GM23248 (cell line): ENCODE results near the gene GPRIN1. TPM values are rescaled to one million over a fixed set of nuclear protein-coding genes. Genes with fewer than 3 reads are reported as not detected.
A peak's percentile ranks its signal among the peaks of the same experiment; 100 is the strongest.

Source experiments
- DNase-seq: peaks from one replicate; pipeline ENCODE4 v3.0.0-alpha.2; 2015
- H2AFZ ChIP-seq: fragments of 200-600 bp; sonication (generic); 2 replicates; pipeline ENCODE4 v1.6.1; 2016; ENCODE audit warnings: antibody characterized with exemption
- H3F3A ChIP-seq: fragments of 200-600 bp; sonication (generic); 2 replicates; pipeline ENCODE4 v1.6.1; 2016; ENCODE audit warnings: mild to moderate bottlenecking, antibody characterized with exemption, mixed run types; ENCODE audit not compliant: insufficient read depth
- H3K27ac ChIP-seq: fragments of 200-600 bp; sonication (generic); 2 replicates; pipeline ENCODE4 v1.5.1; 2016; ENCODE audit warnings: mild to moderate bottlenecking
- H3K27me3 ChIP-seq: fragments of 200-600 bp; sonication (generic); replicated peaks from 2 replicates; pipeline ENCODE4 v1.6.1; 2016; ENCODE audit warnings: mild to moderate bottlenecking; ENCODE audit not compliant: insufficient read depth
- H3K36me3 ChIP-seq: fragments of 200-600 bp; sonication (generic); 2 replicates; pipeline ENCODE4 v1.6.1; 2016; ENCODE audit warnings: low read depth, mild to moderate bottlenecking
- H3K4me1 ChIP-seq: fragments of 200-600 bp; sonication (generic); 2 replicates; pipeline ENCODE4 v1.6.1; 2016; ENCODE audit warnings: mild to moderate bottlenecking; ENCODE audit not compliant: insufficient read depth
- H3K4me2 ChIP-seq: fragments of 200-600 bp; sonication (generic); one replicate; pipeline ENCODE4 v1.6.1; 2016; ENCODE audit warnings: mild to moderate bottlenecking; ENCODE audit not compliant: unreplicated experiment
- H3K4me3 ChIP-seq: fragments of 200-600 bp; sonication (generic); 2 replicates; pipeline ENCODE4 v1.5.1; 2016; ENCODE audit warnings: mild to moderate bottlenecking
- H3K79me2 ChIP-seq: fragments of 200-600 bp; sonication (generic); 2 replicates; pipeline ENCODE4 v1.6.1; 2016; ENCODE audit warnings: mild to moderate bottlenecking; ENCODE audit not compliant: insufficient read depth
- H3K9ac ChIP-seq: fragments of 200-600 bp; sonication (generic); 2 replicates; pipeline ENCODE4 v1.6.1; 2016; ENCODE audit warnings: mild to moderate bottlenecking
- H3K9me2 ChIP-seq: fragments of 200-600 bp; sonication (generic); 2 replicates; pipeline ENCODE4 v1.6.1; 2016; ENCODE audit warnings: mixed run types, mild to moderate bottlenecking, moderate library complexity; ENCODE audit not compliant: insufficient read depth
- H3K9me3 ChIP-seq: fragments of 200-600 bp; sonication (generic); one replicate; pipeline ENCODE4 v1.6.1; 2017; ENCODE audit warnings: low read depth
- H4K20me1 ChIP-seq: fragments of 200-600 bp; sonication (generic); 2 replicates; pipeline ENCODE4 v1.6.0; 2016; ENCODE audit not compliant: insufficient read depth
- EZH2 ChIP-seq: fragments of 200-600 bp; sonication (generic); IDR thresholded peaks from 2 replicates; pipeline ENCODE4 v1.6.1; 2018; ENCODE audit warnings: antibody characterized with exemption, mild to moderate bottlenecking; ENCODE audit not compliant: insufficient read depth, poor library complexity, severe bottlenecking
- EZH2phosphoT487 ChIP-seq: fragments of 200-600 bp; sonication (generic); IDR thresholded peaks from 2 replicates; pipeline ENCODE4 v1.6.1; 2018; ENCODE audit warnings: antibody characterized with exemption, moderate library complexity, mild to moderate bottlenecking, low read depth; ENCODE audit not compliant: insufficient read depth
- WGBS, 2 experiments: methylation state at CpG; one replicate each; pipeline ENCODE4 v1.1.6; 2015 to 2017; ENCODE audit warnings: low lambda C conversion rate in 2 of 2, low coverage in 1 of 2; ENCODE audit errors: missing lambda C conversion rate in 2 of 2; 5-methylcytosine and 5-hydroxymethylcytosine counted together
- in situ Hi-C: fragments of 300-500 bp; cut with MboI; formaldehyde crosslinking; loops from 2 replicates; pipeline ENCODE4 v1.15.0; 2020
- polyA plus RNA-seq: library from polyadenylated mRNA; unstranded; fragments of >200 nt; fragmentation: Nextera tagmentation; extraction: Ambion mirVana; gene quantifications from 2 replicates; pipeline ENCODE4 v1.2.1, GENCODE V29; 2016
- total RNA-seq: library from RNA; depleted of rRNA; stranded (reverse); fragments of >200 nt; shearing (Covaris generic); gene quantifications from 2 replicates; pipeline ENCODE4 v1.2.3, GENCODE V29; 2014

Gene GPRIN1
- total and polyA plus RNA-seq, 2 experiments from 2014 or later = 1.2 to 4.8 TPM

DNA sequence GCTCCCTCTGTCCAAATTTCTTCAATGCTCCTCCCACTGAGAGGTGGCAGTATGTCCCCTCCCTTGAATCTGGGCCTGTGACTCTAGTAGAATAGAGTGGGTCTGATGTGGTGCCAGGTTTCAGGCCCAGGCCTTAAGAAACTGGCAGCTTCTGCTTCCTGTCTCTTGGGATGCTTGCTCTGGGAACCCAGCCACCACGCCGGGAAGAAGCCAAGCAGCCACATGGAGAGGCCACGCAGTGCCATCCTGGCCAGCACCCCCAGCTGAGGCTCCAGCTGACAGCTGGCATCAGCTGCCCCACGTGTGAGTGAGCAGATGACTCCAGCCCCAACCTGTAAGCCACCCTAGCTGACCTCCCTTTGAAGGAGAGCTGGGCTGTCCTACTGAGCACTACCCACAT, 30.0 kb upstream of the GPRIN1 start:
- in situ Hi-C loops = no loop called here
- Histone ChIP-seq H2AFZ (no peak overlapping the region), H3K4me2 (no peak overlapping the region), H3K9me2 (no peaks in the 10 kb centered on the region), H3K9me3 (no peaks in the 10 kb centered on the region), H3F3A (no peaks in the 10 kb centered on the region), H3K4me3 (no peak overlapping the region), H3K27ac (no peak overlapping the region), H3K27me3 (peaks cover 13% of the 10 kb centered on the region; the same call in 1 of the 2 replicates), H4K20me1 (no peaks in the 10 kb centered on the region), H3K4me1 (no peaks in the 10 kb centered on the region), H3K9ac (no peak overlapping the region), H3K79me2 (no peaks in the 10 kb centered on the region), H3K36me3 (no peaks in the 10 kb centered on the region)
- DNase-seq = peak; percentile 66
- TF ChIP-seq EZH2 (no peak), EZH2phosphoT487 (no peak)
- 3 to 11% methylated on average over 4 of the region's 4 CpGs for WGBS, 2 experiments

DNA sequence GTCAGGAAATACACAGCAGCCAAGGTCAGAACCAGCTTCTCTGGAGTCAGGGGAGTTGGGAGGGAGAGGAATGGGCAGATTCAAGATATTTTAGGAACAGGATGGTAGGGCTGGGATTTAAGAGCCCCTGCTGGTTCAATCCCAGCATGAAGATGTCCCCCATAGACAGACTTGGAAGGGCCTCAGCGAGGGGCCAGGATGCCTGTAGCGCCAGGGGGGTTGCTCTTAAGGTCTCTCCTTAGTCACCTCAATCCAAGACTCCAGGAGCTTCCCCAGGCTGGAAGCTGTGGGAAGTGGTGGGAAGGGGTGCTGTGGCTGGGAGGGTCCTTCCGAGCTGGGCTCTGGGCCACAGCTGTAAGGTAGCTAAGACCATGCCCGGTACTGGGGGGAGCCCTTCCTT, 29.3 kb upstream of the GPRIN1 start:
- H3K27ac ChIP-seq = no peak overlapping the region
- no peak overlapping the region for H2AFZ ChIP-seq
- H3K27me3 ChIP-seq = peaks cover 18% of the 10 kb centered on the region
- H3K4me1 ChIP-seq = no peaks in the 10 kb centered on the region
- no peak for DNase-seq
- no peaks in the 10 kb centered on the region for H3K79me2 ChIP-seq
- no peaks in the 10 kb centered on the region for H3F3A ChIP-seq
- H4K20me1 ChIP-seq = no peaks in the 10 kb centered on the region
- no peak overlapping the region for H3K4me2 ChIP-seq
- WGBS, 2 experiments = 19 to 27% methylated on average over 3 to 4 of the region's 4 CpGs
- in situ Hi-C loops = no loop called here
- no peaks in the 10 kb centered on the region for H3K36me3 ChIP-seq
- TF ChIP-seq EZH2phosphoT487 (no peak), EZH2 (no peak)
- no peak overlapping the region for H3K9ac ChIP-seq
- no peaks in the 10 kb centered on the region for H3K9me3 ChIP-seq
- H3K4me3 ChIP-seq = no peak overlapping the region
- no peaks in the 10 kb centered on the region for H3K9me2 ChIP-seq

DNA sequence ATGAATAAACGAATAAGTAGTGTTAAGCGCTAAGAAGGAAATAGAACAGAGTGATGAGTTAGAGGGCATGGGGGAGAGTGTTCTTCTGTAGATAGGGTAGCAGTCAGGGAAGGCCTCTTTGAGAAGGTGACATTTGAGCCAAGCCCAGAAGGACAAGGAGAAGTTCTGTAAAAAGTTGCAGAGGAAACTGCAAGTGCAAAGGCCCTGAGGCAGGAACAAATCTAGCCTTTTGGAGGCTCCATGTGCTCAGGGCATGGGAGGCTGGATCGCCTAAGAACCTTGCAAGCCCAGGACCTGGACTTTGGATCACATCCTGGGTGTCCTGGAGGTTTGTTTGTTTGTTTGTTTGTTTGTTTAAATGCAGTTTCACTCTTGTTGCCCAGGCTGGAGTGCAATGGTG, 28.5 kb upstream of the GPRIN1 start:
- in situ Hi-C loops = no loop called here
- no peak for DNase-seq
- Histone ChIP-seq H3K9ac (no peak overlapping the region), H3K4me3 (no peak overlapping the region), H3K27me3 (peaks cover 26% of the 10 kb centered on the region), H3K9me3 (no peaks in the 10 kb centered on the region), H4K20me1 (no peaks in the 10 kb centered on the region), H3K4me2 (no peak overlapping the region), H3K27ac (no peak overlapping the region), H3K36me3 (no peaks in the 10 kb centered on the region), H3K9me2 (no peaks in the 10 kb centered on the region), H3K79me2 (no peaks in the 10 kb centered on the region), H3K4me1 (no peaks in the 10 kb centered on the region), H2AFZ (no peak overlapping the region), H3F3A (no peaks in the 10 kb centered on the region)
- no peak for TF ChIP-seq EZH2phosphoT487
- TF ChIP-seq EZH2 = no peak
- 82 to 86% methylated on average over 3 of the region's 3 CpGs for WGBS, 2 experiments

DNA sequence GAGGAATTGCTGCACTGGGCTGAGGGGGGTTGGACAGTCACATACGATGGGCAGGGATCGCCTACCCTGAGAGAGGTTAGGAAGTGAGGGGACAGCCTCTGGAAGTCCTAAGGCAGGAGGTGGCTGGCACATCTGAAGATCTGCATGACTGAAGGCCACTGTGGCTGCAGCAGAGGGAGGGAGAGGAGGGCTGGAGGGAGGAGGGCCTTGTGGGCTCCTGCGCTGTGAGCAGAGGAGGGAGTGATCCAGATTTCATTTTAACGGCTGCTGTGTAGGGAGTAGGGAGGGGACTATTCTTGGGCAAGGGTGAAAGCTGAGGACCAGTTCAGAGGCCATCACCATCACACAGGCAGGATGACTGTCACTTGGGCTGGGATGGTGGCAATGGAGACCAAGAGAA, 27.6 kb upstream of the GPRIN1 start:
- in situ Hi-C loops = no loop called here
- no peak for TF ChIP-seq EZH2
- no peak for TF ChIP-seq EZH2phosphoT487
- H3K27me3 ChIP-seq = peaks cover 32% of the 10 kb centered on the region
- no peak overlapping the region for H3K4me3 ChIP-seq
- no peak overlapping the region for H3K4me2 ChIP-seq
- H3F3A ChIP-seq = no peaks in the 10 kb centered on the region
- H3K36me3 ChIP-seq = no peaks in the 10 kb centered on the region
- H2AFZ ChIP-seq = no peak overlapping the region
- no peaks in the 10 kb centered on the region for H4K20me1 ChIP-seq
- H3K4me1 ChIP-seq = no peaks in the 10 kb centered on the region
- DNase-seq = no peak
- no peaks in the 10 kb centered on the region for H3K9me3 ChIP-seq
- H3K9ac ChIP-seq = no peak overlapping the region
- no peaks in the 10 kb centered on the region for H3K9me2 ChIP-seq
- H3K27ac ChIP-seq = no peak overlapping the region
- 53 to 61% methylated on average over 4 of the region's 4 CpGs for WGBS, 2 experiments
- H3K79me2 ChIP-seq = no peaks in the 10 kb centered on the region

- WGBS, 2 experiments = 3 to 4% methylated on average over 9 of the region's 9 CpGs
- Histone ChIP-seq H3K79me2 (no peaks in the 10 kb centered on the region), H3K27me3 (peaks cover 43% of the 10 kb centered on the region), H4K20me1 (no peaks in the 10 kb centered on the region), H3K9me3 (no peaks in the 10 kb centered on the region), H3K36me3 (no peaks in the 10 kb centered on the region), H3K27ac (no peak overlapping the region), H2AFZ (no peak overlapping the region), H3F3A (no peaks in the 10 kb centered on the region), H3K9ac (no peak overlapping the region), H3K4me1 (no peaks in the 10 kb centered on the region), H3K9me2 (no peaks in the 10 kb centered on the region), H3K4me2 (no peak overlapping the region), H3K4me3 (no peak overlapping the region)
- TF ChIP-seq EZH2 = no peak
- no peak for TF ChIP-seq EZH2phosphoT487
- DNase-seq = peak; percentile 35
- in situ Hi-C loops = no loop called here
Observed at GRCh38 chr5:176636426-176636825, 26.5 kb upstream of the GPRIN1 start.
